Measurements from ENCODE around the gene KCNJ12. TPM values are rescaled to one million over a fixed set of nuclear protein-coding genes. Genes with fewer than 3 reads are reported as not detected.

Gene KCNJ12
- polyA plus RNA-seq, 2 of the 4 experiments (the other 2 are of a cell fraction): 0.34 to 0.44 TPM

DNA sequence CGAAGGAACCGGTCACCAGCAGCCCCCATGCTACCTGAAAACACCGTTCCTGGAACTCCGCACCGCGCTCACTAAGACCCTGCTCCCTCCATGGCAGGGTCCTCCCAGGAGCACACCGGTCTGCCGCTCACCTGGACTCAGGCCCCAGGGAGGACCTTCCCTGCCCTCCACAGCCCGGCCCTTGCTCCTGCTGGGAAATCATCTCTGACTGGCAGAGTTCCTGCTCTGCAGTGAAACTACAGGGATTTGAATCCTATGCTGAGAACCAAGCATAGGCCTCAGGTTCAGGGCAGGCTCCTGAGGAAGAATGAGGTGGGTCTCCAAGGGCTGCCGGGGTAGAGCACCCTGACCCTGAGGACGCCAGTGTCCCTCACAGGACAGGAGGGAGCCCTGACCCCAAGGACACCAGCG is 88.5 kb downstream of the KCNJ12 start:
- H3K4me1 ChIP-seq: no peaks in the 10 kb centered on the region
- H3K4me2 ChIP-seq: no peak overlapping the region
- CTCF ChIA-PET: interaction anchor here (0.8 to 2.2 kb wide), 4 partner anchors 47 to 345 kb away, joined by 3 to 7 read pairs (median 3); no protein-coding TSS in a partner anchor
- DNase-seq (ENCODE audit: low read depth in 1 of 2, low spot score in 1 of 2) (no peak), FAIRE-seq (no peak), ATAC-seq (no peak)
- H3K4me3 ChIP-seq: no peak overlapping the region
- H3K9me3 ChIP-seq: no peaks in the 10 kb centered on the region
- POLR2A ChIA-PET: no interaction called here
- no peak overlapping the region for H3K27ac ChIP-seq
- 63% methylated on average over 12 of the region's 12 CpGs for WGBS (ENCODE audit: missing lambda C conversion rate)
- TF ChIP-seq PHF8 (IDR thresholded peaks at IDR 0.05; ENCODE audit: borderline replicate concordance, low read depth): no peak

DNA sequence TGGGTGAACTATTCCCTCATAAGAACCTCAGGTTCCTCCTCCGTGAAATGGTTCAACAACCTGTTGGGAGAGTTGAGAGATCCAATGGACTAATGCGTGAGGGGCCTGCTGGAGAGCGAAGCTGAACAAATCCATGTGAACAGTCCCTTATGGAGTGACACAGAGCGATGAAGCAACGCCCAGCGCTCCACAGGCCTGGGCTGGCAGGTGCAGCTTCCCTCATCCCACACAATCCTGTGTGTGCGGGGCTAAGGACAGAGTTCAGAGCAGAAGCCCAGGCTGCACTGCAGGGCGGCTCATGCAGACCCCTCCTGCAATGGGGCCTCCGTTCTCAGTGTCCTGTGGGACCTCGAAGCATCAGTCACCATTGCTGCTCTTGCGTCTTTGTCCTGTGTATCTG is 90.4 kb downstream of the KCNJ12 start:
- H3K9me3 ChIP-seq: no peaks in the 10 kb centered on the region; the same call in 2 of the 3 replicates
- TF ChIP-seq TFCP2L1 (CRISPR knock-in tag; IDR thresholded peaks at IDR 0.05) (no peak), NFE2L2 (conservative IDR thresholded peaks at IDR 0.05; ENCODE audit: low read length) (no peak), RNF2 (IDR thresholded peaks at IDR 0.05; ENCODE audit: borderline replicate concordance, low read depth) (no peak), TP53 (CRISPR knock-in tag; IDR thresholded peaks at IDR 0.05) (no peak), GATA3 (IDR thresholded peaks at IDR 0.05; ENCODE audit: borderline replicate concordance) (no peak)
- TF ChIP-seq, protein P1, sequence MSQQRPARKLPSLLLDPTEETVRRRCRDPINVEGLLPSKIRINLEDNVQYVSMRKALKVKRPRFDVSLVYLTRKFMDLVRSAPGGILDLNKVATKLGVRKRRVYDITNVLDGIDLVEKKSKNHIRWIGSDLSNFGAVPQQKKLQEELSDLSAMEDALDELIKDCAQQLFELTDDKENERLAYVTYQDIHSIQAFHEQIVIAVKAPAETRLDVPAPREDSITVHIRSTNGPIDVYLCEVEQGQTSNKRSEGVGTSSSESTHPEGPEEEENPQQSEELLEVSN (IDR thresholded peaks at IDR 0.05; ENCODE audit: borderline replicate concordance, low read depth): no peak
- TF ChIP-seq, protein P2, sequence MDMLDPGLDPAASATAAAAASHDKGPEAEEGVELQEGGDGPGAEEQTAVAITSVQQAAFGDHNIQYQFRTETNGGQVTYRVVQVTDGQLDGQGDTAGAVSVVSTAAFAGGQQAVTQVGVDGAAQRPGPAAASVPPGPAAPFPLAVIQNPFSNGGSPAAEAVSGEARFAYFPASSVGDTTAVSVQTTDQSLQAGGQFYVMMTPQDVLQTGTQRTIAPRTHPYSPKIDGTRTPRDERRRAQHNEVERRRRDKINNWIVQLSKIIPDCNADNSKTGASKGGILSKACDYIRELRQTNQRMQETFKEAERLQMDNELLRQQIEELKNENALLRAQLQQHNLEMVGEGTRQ (IDR thresholded peaks at IDR 0.05): no peak
- peak in 1 of 2 experiments; percentile 38; a peak in 2 of 6 replicates for ATAC-seq
- no peaks in the 10 kb centered on the region for H3K4me1 ChIP-seq
- no peak overlapping the region for H3K4me3 ChIP-seq
- no peak for DNase-seq (ENCODE audit: low read depth in 1 of 2, low spot score in 1 of 2)
- FAIRE-seq: no peak
- 45% methylated on average over 11 of the region's 11 CpGs for WGBS (ENCODE audit: missing lambda C conversion rate)
- ChIA-PET CTCF (interaction anchor here (2.2 to 2.4 kb wide), 2 partner anchors 9 to 45 kb away, joined by 7 to 11 read pairs; no protein-coding TSS in a partner anchor), POLR2A (no interaction called here)
- H3K27ac ChIP-seq: no peak overlapping the region
- no peak overlapping the region for H3K4me2 ChIP-seq

DNA sequence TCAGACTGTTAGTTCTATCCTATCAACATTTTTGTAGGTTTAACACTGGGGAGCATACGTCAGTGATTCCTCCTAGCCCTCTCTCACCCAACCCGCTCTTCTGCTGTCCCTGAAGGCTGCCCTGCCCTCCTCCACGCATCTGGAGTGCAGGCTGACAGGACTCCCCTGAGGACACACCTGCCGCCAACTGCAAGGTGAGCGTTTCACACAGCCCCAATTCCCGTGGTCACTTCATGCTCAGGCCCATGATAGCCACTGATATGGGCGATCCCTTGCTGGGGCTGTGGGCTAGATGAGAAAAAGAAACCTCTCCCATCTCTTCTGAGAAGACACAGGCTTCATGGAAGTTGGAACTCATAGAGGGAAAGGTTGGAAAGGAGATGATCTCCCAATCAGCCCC is 91.0 kb downstream of the KCNJ12 start:
- no peak overlapping the region for H3K4me3 ChIP-seq
- FAIRE-seq: no peak
- POLR2A ChIA-PET: no interaction called here

DNA sequence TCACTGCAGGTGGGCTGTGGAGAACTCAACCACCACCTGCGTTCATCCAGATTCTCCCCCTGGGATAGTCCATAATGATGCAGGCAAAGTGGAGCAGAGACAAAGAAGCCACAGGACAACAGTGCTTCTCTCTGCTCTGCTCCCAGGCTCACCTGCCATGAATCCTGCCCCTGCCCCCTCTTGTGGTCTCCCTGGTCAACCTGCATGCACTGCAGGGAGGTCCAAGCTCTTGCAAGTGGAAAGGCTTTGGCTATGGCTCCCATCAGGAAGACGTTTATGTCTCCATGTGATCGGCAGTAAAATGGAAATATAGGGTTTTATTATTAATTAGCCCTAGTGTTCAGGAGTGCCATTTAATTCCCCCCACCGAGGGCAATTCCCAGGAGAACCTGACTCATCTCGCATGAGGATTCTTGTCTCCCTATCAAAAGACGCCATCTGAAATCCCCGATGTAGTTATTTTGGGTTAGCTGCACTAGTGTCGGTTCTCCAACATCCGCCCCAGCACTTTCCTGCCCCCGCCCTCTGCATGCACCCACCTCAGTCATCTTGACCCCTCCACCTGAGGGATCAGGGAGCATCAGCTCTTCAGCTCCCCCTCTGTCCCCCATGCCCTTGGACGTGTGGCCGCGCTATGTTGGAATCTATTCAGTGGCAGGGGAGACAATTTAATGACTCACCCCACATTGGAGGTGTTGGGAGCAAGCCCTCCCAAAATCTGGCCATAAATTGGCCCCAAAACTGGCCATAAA is 91.8 kb downstream of the KCNJ12 start:
- POLR2A ChIA-PET: no interaction called here
- no peak for ATAC-seq
- Histone ChIP-seq H3K4me2 (no peak overlapping the region), H3K27ac (no peak overlapping the region), H3K4me1 (no peaks in the 10 kb centered on the region), H3K4me3 (no peak overlapping the region), H3K9me3 (no peaks in the 10 kb centered on the region; the same call in 2 of the 3 replicates)
- CTCF ChIA-PET: interaction anchor here (0.7 to 2.4 kb wide), 3 partner anchors 11 to 45 kb away, joined by 3 to 11 read pairs (median 5); no protein-coding TSS in a partner anchor
- 63% methylated on average over 13 of the region's 13 CpGs for WGBS (ENCODE audit: missing lambda C conversion rate)
- DNase-seq (ENCODE audit: low read depth in 1 of 2, low spot score in 1 of 2): no peak
- FAIRE-seq: no peak
- TF ChIP-seq, protein P3, sequence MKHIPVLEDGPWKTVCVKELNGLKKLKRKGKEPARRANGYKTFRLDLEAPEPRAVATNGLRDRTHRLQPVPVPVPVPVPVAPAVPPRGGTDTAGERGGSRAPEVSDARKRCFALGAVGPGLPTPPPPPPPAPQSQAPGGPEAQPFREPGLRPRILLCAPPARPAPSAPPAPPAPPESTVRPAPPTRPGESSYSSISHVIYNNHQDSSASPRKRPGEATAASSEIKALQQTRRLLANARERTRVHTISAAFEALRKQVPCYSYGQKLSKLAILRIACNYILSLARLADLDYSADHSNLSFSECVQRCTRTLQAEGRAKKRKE (CRISPR knock-in tag; IDR thresholded peaks at IDR 0.05; ENCODE audit: low read depth): no peak
- TF ChIP-seq, protein P4, sequence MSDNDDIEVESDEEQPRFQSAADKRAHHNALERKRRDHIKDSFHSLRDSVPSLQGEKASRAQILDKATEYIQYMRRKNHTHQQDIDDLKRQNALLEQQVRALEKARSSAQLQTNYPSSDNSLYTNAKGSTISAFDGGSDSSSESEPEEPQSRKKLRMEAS (IDR thresholded peaks at IDR 0.05): no peak
- TF ChIP-seq NFE2L2 (conservative IDR thresholded peaks at IDR 0.05; ENCODE audit: low read length): no peak
- TF ChIP-seq, protein P5, sequence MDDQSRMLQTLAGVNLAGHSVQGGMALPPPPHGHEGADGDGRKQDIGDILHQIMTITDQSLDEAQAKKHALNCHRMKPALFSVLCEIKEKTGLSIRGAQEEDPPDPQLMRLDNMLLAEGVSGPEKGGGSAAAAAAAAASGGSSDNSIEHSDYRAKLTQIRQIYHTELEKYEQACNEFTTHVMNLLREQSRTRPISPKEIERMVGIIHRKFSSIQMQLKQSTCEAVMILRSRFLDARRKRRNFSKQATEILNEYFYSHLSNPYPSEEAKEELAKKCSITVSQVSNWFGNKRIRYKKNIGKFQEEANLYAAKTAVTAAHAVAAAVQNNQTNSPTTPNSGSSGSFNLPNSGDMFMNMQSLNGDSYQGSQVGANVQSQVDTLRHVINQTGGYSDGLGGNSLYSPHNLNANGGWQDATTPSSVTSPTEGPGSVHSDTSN (IDR thresholded peaks at IDR 0.05): no peak
- TF ChIP-seq, protein P1 (IDR thresholded peaks at IDR 0.05; ENCODE audit: borderline replicate concordance, low read depth): no peak
- no peak for TF ChIP-seq HOXB13 (CRISPR knock-in tag; IDR thresholded peaks at IDR 0.05; ENCODE audit: low read depth)
- no peak for TF ChIP-seq NR3C1 (IDR thresholded peaks at IDR 0.05)
- TF ChIP-seq CHD2 (IDR thresholded peaks at IDR 0.05; ENCODE audit: low read length, partially characterized antibody): no peak
- no peak for TF ChIP-seq EHMT2 (IDR thresholded peaks at IDR 0.05; ENCODE audit: low read depth)
- TF ChIP-seq, protein P6, sequence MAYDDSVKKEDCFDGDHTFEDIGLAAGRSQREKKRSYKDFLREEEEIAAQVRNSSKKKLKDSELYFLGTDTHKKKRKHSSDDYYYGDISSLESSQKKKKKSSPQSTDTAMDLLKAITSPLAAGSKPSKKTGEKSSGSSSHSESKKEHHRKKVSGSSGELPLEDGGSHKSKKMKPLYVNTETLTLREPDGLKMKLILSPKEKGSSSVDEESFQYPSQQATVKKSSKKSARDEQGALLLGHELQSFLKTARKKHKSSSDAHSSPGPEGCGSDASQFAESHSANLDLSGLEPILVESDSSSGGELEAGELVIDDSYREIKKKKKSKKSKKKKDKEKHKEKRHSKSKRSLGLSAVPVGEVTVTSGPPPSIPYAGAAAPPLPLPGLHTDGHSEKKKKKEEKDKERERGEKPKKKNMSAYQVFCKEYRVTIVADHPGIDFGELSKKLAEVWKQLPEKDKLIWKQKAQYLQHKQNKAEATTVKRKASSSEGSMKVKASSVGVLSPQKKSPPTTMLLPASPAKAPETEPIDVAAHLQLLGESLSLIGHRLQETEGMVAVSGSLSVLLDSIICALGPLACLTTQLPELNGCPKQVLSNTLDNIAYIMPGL (CRISPR knock-in tag; IDR thresholded peaks at IDR 0.05; ENCODE audit: borderline replicate concordance): no peak

More for the DNA sequence above, 91.0 kb downstream of the KCNJ12 start:
- ATAC-seq: no peak; a peak in 1 of 6 replicates
- H3K4me2 ChIP-seq: no peak overlapping the region
- no peaks in the 10 kb centered on the region for H3K4me1 ChIP-seq
- TF ChIP-seq, protein P1 (IDR thresholded peaks at IDR 0.05; ENCODE audit: borderline replicate concordance, low read depth): no peak
- TF ChIP-seq HEYL (CRISPR knock-in tag; IDR thresholded peaks at IDR 0.05): no peak
- TF ChIP-seq JUNB (IDR thresholded peaks at IDR 0.05): no peak
- no peak for TF ChIP-seq FOSL2 (IDR thresholded peaks at IDR 0.05)
- TF ChIP-seq FOSL2 (CRISPR knock-in tag; IDR thresholded peaks at IDR 0.05): no peak
- no peak for TF ChIP-seq KDM1A (IDR thresholded peaks at IDR 0.05; ENCODE audit: low read depth)
- no peak for TF ChIP-seq MAFK (IDR thresholded peaks at IDR 0.05; ENCODE audit: partially characterized antibody)
- TF ChIP-seq RARB (CRISPR knock-in tag; IDR thresholded peaks at IDR 0.05): no peak
- no peak for TF ChIP-seq TP53 (CRISPR knock-in tag; IDR thresholded peaks at IDR 0.05)
- no peak for TF ChIP-seq POLR2AphosphoS2 (conservative IDR thresholded peaks at IDR 0.05; ENCODE audit: low read length)
- no peak for TF ChIP-seq HOXA7 (CRISPR knock-in tag; IDR thresholded peaks at IDR 0.05)
- no peak for TF ChIP-seq NFE2L2 (conservative IDR thresholded peaks at IDR 0.05; ENCODE audit: low read length)
- no peak for TF ChIP-seq ZC3H11A (IDR thresholded peaks at IDR 0.05)
- 25% methylated on average over 7 of the region's 7 CpGs for WGBS (ENCODE audit: missing lambda C conversion rate)
- no peak overlapping the region for H3K27ac ChIP-seq
- CTCF ChIA-PET: interaction anchor here (0.7 to 2.4 kb wide), 2 partner anchors 10 to 46 kb away, joined by 3 to 11 read pairs; no protein-coding TSS in a partner anchor
- no peak for DNase-seq (ENCODE audit: low read depth in 1 of 2, low spot score in 1 of 2)
- no peaks in the 10 kb centered on the region; the same call in 2 of the 3 replicates for H3K9me3 ChIP-seq

All from A549 (cell line).